HL-60 (cell line): ENCODE results near the gene HOXA2.

Experiments used
- GABPA ChIP-seq: IDR thresholded peaks from 2 replicates; pipeline ENCODE4 v1.6.1; 2012; ENCODE audit warnings: low read depth
- POLR2AphosphoS5 ChIP-seq: IDR thresholded peaks from 2 replicates; pipeline ENCODE4 v1.6.1; 2012; ENCODE audit warnings: low read depth
- SPI1 ChIP-seq: IDR thresholded peaks from 2 replicates; pipeline ENCODE4 v1.6.1; 2012; ENCODE audit warnings: low read depth, mild to moderate bottlenecking, borderline replicate concordance
- TF ChIP-seq, protein P1 (sequence below): IDR thresholded peaks from one replicate; pipeline ENCODE4 v1.5.1; 2011; ENCODE audit warnings: low read length, control low read depth, inconsistent platforms; ENCODE audit not compliant: insufficient read depth
- TF ChIP-seq, protein P2 (sequence below): IDR thresholded peaks from 2 replicates; pipeline ENCODE4 v1.6.1; 2012; ENCODE audit warnings: low read depth; ENCODE audit not compliant: insufficient replicate concordance

DNA sequence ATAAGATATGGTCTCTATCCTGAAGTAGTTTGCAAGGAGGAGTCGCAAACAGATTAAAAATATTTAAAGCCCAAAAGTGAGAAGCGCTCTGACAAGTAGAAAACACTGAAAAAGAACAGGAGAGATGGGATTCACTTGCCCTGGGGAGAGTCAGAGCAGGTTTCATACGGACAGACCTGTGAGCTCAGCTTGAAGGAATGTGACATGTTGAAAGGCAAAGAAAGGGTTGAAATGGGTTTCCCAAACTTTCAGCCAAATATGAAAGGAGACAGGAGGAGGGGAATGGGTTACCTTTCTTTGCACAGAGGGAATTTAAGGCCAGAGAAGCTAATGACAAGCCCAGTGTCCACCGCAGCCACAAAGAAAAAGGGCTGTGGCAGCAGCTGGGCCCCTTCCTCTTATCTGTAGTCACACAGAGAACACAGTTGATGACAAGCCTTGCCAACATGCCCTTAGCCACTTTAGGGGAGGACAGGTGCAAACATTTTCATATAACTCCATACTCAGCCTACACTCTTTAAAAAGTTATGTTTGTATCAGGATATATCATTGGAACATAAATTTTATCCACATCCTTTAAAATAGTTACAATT lies 21.5 kb downstream of the HOXA2 start:
- TF ChIP-seq POLR2AphosphoS5 (no peak), GABPA (no peak), SPI1 (no peak)
- TF ChIP-seq, protein P1, sequence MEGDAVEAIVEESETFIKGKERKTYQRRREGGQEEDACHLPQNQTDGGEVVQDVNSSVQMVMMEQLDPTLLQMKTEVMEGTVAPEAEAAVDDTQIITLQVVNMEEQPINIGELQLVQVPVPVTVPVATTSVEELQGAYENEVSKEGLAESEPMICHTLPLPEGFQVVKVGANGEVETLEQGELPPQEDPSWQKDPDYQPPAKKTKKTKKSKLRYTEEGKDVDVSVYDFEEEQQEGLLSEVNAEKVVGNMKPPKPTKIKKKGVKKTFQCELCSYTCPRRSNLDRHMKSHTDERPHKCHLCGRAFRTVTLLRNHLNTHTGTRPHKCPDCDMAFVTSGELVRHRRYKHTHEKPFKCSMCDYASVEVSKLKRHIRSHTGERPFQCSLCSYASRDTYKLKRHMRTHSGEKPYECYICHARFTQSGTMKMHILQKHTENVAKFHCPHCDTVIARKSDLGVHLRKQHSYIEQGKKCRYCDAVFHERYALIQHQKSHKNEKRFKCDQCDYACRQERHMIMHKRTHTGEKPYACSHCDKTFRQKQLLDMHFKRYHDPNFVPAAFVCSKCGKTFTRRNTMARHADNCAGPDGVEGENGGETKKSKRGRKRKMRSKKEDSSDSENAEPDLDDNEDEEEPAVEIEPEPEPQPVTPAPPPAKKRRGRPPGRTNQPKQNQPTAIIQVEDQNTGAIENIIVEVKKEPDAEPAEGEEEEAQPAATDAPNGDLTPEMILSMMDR = no peak
- TF ChIP-seq, protein P2, sequence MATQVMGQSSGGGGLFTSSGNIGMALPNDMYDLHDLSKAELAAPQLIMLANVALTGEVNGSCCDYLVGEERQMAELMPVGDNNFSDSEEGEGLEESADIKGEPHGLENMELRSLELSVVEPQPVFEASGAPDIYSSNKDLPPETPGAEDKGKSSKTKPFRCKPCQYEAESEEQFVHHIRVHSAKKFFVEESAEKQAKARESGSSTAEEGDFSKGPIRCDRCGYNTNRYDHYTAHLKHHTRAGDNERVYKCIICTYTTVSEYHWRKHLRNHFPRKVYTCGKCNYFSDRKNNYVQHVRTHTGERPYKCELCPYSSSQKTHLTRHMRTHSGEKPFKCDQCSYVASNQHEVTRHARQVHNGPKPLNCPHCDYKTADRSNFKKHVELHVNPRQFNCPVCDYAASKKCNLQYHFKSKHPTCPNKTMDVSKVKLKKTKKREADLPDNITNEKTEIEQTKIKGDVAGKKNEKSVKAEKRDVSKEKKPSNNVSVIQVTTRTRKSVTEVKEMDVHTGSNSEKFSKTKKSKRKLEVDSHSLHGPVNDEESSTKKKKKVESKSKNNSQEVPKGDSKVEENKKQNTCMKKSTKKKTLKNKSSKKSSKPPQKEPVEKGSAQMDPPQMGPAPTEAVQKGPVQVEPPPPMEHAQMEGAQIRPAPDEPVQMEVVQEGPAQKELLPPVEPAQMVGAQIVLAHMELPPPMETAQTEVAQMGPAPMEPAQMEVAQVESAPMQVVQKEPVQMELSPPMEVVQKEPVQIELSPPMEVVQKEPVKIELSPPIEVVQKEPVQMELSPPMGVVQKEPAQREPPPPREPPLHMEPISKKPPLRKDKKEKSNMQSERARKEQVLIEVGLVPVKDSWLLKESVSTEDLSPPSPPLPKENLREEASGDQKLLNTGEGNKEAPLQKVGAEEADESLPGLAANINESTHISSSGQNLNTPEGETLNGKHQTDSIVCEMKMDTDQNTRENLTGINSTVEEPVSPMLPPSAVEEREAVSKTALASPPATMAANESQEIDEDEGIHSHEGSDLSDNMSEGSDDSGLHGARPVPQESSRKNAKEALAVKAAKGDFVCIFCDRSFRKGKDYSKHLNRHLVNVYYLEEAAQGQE = no peak
